C1 segment of cervical spinal cord (tissue), 14 donors: Measurements from ENCODE around the gene SGPP1.
"Not testable (repeated sequence)": the region's sequence is repeated elsewhere in the genome, so short reads cannot be mapped to it uniquely, and the experiment has no call there.

Experiments
- DNase-seq, 14 donors: peaks; one replicate each; lab custom pipeline; 2025; lab: John Stamatoyannopoulos, UW

SGPP1 gene

DNA sequence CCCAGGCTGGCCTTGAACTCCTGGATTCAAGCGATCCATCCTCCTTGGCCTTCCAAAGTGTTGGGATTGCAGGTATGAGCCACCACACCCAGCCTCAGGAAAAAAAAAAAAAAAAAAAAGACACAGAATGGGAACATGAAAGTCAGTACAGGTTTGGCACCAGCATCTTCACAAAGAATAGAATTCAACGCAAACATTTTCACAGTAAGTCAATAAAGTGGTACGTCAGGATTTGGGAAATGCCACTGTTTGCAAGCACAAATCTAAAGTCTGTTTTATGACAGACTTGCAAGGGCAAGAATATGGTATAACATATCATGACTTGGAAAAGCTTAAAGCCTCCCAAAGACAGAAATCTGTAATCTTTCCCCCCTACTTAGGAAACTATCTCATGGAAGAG, 51.2 kb downstream of the SGPP1 start:
- DNase-seq = no peak

DNA sequence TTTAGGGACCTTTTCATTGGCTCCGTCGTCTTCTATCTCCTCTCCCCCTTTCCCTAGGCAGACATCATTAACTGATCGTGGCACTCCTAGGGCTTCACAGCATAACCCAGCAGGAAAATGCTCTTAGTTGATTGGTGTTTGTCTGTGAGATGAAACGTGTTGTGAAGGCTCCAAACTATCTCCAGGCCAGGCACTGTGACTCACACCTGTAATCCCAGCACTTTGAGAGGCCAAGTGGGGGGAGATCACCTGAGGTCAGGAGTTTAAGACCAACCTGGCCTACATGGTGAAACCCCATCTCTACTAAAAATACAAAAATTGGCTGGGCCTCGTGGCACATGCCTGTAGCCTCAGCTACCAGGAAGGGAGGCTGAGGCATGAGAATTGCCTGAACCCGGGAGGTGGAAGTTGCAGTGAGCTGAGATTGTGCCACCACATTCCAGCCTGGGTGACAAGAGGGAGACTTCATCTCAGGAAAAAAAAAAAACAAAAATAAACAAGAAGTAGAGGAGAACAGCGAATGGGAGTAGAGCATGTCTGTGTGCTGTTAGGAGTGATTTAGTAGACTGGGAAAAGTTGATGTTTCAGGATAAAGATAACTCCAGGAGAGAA, 53.9 kb downstream of the SGPP1 start:
- DNase-seq = no peak

DNA sequence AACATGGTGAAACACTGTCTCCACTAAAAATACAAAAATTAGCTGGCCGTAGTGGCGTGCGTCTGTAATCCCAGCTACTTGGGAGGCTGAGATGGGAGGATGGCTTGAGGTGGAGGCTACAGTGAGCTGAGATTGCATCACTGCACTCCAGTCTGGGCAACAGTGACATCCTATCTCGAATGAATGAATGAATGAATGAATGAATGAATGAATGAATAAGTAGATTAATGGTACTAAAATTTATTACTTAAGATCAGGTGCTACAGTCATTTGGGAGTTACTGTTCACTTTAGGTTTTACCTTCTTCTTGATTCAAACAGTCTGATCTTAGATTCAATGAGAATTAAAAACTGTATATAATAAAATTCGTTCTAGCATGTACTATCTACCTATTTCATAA, 54.6 kb downstream of the SGPP1 start:
- no peak for DNase-seq

DNA sequence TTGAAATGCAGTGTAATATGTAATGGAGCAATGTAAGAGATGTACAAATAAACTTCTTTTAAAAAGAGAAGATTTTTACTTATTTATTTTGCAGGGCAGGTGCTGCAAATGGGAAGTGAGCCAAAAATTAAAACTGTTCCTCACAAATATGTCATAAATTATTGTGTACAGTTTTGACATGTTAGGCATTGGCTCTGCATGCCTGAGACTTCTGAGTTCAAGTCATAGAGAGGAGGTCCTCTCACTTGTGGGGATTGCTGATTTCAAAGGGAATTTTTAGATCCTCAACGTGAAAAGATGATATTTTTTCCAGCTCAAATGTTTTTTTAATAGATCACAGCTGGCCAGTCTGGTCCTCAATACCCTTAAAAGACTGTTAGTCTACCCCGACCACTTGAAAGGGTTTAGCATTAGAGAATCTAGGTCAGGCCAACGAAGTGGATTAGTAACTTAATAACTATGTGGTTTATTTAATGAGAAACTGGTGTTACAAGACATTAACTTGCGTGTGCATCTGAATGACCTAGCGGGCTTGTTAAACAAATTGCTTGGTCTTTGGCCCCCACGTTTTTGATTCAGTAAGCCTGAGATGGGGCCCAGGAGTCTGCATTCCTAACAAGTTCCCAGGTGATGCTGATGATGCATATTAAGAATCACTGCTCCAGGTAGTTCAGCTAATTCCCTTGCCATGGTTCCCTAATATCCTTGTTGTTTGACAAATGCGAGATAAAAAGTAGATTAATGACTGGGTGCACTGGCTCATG, 55.3 kb downstream of the SGPP1 start:
- DNase-seq = no peak

DNA sequence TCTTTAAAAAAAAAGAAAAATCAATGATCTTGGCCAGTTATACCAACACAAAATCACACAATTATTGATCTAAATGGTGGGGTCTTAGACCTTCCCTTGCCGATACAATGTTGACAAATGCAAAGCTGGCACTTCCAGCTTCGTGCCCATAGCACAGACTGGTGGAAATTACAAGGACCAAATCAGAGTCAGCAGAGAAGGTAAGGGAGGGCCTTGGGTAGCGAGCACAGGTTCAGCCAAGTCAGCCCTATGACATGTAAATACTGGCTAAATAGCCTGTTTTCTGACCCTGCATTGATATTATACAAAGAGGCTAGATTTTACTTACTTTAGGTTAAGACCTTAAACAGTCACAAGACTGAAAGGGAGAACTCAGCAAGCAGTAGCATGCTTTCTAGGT, 55.9 kb downstream of the SGPP1 start:
- no peak for DNase-seq

DNA sequence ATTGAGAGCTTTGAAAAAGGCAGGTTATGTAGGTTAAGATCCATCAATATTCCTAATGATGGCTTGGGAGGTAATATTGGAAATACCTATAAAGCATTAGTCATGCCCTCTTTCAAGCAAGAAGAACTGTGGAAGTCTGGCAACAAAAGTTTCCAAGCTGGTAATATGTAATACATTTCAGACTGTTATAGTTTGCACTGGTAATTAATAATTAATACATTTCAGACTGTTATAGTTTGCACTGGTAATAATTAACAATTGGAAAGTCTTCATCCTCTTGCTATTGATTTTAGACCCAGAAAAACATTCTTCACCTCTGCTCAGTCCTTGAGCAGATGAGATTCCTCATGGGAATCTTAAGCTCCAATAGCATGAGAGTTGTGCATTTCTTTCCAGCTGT, 57.2 kb downstream of the SGPP1 start:
- DNase-seq = no peak

DNA sequence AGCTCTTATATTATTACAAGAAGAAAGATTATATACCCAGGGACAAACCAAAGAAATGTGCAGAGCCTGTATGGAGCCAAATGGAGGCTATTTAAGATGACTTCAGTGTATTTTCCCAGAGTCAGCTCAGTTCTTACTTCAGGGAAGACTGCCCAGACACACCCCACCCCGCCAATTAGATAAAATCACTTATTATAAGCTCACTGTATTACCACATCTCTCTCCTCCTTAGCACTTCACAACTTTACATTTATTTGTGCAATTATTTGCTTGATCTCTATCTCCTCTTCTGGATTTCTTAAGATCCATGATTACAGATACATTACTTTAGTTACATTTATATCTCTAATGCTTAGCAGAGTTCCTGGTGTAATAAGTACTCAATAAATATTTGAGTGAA, 61.5 kb downstream of the SGPP1 start:
- DNase-seq = no peak

DNA sequence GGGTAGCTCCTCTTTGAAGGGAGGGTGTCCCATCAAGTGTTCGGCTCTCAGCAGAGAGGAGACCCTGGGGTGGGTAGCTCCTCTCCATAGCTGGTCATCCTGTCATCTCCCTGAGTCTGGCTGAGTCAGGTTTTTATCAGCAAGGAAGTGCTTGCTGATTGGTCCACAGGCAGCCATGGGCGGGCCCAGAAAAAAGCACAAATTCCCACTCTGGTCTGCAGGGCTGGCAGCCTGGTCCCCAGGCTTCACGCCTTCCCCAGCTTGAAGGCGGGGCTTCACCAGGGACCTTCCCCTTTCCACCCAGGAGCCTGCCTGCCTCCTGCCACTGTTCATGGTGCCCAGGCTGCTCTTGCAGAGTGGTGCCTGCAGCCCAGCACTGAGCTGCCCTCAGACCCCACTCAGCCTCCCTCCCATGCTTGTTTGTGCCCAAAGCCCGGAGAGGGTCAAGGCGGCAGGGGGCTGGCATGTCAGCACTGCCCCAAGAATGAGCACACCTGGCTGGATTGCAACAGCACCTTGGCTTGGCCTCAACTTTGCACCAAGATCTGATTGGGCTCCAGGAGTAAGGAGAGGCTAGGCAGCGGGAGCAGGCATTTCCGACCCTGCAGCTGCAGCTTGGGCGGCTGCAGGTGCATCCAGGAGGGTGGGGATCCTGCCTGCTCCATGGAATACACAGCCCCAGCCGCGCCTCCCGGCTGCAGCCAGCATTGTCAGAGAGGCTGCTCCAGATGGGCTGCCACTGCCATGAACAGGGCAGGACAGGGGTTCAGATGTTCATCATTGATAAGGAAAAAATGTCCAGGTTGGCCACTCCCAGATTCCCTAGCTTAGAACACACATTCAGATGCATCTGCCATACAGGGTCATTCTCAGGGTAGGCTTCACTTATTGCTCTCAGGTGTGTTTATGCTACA, 64.2 kb downstream of the SGPP1 start:
- no peak for DNase-seq

DNA sequence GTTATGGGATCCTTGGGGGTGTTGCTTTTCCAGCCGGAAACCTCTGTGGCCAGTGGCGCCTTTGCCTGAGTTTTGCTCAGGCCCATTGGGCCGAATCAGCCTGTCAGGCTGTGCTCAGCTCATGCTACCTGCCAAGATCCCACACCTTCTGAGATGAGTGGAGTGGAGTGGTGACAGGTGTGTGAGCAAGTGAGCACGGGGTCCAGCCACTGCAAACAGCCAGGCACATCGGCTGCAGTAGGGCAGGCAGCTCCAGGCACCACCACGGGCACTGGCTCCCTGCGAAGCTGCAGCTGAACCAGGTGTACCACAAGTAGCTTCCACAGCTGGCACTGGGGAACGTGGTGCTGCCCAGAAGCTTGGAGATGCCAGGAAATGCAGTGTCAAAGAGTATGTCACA, 65.1 kb downstream of the SGPP1 start:
- no peak for DNase-seq

DNA sequence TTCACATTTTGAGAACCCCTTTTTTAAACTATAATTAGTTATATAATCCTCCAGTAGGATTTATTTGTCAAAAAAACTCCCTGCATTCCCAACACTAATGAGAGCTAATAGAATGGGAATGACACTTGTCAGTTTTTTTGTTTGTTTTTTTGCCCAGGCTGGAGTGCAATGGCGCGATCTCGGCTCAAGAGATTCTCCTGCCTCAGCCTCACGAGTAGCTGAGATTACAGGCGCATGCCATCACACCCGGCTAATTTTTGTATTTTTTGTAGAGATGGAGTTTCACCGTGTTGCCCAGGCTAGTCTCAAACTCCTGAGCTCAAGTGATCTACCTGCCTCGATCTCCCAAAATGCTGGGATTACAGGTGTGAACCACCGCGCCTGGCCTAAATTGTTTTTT, 66.0 kb downstream of the SGPP1 start:
- DNase-seq = not testable (repeated sequence)

DNA sequence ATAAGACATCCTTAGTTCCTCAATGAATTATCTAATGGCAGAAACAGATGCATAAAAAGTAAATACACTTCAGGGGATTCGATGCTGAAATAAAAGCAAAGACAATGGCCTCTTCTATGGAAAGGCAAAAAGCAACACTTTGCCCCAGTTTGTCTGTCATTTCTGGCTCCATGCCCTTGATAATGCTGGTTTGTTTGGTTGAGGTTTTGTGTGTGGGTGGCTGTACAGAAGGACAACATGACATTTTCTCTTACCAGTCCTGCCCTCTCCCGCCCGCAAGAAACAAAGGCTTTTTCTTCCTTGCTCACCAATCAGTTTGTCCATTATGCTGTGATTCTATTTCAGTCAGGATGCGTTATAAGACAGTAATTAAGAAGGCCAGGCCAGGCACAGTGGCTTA, 68.1 kb downstream of the SGPP1 start:
- DNase-seq = peak in 10 of 14 donors; percentile 10 to 62 (median 32)

DNA sequence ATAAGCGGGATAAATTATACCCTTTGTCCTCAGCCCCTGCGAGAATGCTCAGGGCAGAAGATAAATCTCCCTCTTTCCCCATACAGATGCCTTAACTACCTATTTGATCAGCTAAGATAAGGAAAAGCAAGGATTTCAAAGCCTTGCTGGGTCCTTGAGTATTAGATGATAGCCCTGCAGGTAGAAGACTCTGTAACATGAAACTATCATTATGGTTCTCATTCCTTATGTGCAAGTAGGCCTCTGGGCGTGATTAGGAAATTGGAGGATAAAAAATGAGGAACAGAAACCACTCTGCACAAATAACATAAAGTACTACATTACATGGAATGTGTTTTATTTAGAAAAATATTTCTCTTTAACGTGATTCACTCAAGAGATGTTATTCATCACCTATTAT, 71.7 kb downstream of the SGPP1 start:
- no peak for DNase-seq

DNA sequence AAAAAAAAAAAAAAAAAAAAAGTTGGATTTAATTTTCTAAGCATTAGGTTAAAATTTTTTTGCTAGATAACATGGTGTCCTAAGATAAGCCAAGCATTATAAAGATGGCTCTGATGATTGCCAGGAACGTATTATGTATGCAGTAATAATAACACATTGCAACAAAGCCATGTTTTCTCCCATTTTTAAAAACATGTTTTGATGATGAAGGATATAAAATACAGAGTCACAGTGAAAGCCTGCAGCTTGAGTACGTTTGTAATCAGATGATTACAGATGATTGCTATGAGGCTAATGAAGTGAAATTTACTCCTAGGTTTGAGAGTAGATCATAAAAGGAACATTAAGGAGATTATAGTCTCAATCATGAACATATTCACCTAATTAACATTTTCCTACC, 72.9 kb downstream of the SGPP1 start:
- DNase-seq = no peak

DNA sequence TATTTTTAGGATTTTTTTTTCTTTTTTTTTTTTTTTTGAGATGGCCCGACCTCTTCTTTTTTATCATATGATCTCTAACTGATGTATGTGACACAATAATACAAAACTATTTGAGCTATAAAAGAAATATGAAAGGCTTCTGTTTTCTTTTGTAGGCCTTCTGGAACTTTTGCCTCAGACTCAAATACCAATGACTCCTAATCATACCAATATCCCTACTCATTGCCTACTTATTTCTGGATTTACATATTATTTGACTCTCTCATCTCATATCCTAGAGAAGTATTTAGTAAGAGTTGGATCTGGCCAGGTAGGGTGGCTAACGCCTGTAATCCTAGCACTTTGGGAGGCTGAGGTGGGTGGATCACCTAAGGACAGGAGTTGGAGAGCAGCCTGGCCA, 73.5 kb downstream of the SGPP1 start:
- DNase-seq = no peak

DNA sequence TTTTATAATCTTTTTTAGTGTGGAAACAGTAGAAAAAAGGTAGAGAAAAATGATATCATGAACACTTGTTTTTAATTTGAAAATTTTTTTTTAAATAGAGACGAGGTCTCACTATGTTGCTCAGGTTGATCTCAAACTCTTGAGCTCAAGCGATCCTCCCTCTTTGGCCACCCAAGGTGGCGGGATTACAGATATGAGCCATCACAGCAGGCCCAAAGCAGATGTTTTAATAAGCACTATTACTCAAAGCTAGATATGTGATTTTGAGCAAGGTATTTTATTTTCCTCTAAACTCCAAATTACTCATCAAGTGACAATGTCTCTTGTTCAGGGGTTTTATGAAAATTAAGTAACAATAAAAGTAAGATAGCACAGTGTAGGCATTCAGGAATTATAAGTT, 75.5 kb downstream of the SGPP1 start:
- no peak for DNase-seq

DNA sequence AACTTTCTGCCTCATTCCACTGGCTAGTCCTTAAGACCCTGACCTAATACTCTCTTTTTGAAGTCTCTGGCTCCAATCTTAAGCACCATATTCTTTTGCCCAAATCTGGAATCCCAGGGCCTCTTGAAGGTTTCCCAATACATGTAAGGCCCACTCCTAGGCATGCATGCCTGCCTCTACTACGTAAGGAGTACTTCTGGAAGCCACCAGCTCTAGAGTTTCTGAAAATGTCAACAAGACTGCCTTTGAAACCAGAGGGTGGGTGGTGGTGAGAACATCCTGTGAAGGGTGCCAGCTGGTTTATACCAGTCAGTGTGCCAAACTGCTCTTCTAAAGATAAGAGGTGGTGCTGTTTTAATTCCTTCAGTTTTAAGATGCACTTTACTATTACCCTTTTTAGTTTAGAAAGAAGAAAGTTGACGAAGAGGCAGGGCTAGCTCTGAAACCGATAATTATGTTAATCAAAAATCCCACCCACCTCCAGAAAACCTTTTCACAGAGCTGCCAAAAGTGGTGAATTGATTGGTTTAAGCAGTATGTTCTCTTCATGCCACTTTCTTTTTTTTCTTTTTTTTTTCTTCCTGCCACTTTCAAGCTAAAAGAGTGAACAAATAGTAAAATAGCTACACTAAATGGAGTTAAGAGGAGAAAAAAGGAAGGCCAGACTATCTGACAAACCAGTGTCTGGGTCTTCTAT, 77.5 kb downstream of the SGPP1 start:
- no peak for DNase-seq

DNA sequence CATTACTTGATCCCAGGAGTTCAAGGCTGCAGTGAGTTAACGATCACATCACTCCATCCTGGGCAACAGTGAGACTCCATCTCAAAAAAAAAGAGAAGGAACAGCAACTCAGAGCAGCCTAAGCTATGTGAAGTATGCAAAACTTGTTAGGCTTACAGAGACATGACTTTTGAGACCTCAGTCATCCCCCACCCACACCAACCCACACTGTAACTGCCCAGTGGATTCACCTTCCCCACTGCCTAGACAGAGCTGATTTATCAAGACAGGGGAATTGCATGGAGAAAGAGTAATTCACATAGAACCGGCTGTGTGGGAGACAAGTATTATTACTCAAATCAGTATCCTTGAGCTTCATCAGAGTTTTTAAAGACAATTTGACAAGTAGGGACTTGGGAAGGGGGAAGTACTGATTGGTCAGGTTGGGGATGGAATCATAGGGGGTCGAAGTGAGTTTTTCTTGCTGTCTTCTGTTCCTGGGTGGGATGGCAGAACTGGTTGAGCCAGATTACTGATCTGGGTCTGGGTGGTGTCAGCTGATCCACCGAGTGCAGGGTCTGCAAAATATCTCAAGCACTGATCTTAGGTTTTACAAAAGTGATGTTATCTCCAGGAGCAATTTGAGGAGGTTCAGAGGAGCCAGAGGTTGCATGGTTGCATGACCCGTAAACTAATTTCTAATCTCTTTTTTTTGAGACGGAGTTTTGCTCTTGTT, 80.0 kb downstream of the SGPP1 start:
- DNase-seq = no peak

DNA sequence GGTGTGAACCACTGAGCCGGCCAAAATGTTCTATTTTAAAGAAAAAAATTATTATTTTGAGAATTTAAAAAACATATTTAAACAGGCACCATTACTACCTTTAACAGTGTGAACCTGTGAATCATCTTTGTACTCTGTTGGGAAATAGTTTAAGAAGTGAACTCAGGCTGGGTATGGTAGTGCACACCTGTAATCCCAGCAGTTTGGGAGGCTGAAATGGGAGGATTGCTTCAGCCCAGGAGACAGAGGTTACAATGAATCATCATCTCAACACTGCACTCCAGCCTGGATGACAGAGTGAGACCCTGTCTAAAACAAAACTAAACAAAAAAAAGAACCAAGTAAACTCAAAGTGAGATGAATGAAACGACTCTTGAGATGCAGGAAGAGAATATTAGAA, 83.1 kb downstream of the SGPP1 start:
- no peak for DNase-seq

DNA sequence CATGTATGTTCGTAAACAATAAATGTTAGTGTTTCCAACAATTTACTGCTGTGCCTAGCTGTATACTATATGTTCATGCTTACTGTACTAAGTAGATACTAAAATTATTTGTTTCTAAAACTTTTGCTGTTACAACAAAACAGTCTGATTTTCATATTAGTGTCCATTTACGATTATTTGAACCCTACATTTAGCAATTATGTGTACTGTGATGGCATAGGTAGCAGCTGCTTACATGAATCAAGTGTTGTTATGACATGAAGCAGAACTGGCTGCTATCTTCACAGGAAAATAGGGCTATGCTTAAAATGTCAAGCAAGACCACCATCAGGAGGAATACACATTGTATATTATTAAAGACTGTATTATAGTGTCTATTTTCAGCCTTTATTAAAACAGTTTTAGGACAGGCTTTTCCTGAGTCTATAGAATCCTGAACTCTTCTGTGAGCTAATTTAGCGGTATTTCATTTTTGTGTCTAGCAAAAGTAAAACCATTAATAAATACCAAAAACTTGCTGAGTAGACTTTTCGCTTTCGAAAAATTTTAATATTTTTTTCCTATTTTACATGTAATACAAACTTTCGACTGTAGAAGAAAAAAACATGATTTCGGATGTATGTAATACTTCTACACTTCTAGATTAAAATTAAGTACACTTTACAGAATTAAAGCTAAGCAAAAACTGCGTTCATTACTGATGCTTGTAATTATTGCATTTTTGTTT, 85.0 kb downstream of the SGPP1 start:
- no peak for DNase-seq

DNA sequence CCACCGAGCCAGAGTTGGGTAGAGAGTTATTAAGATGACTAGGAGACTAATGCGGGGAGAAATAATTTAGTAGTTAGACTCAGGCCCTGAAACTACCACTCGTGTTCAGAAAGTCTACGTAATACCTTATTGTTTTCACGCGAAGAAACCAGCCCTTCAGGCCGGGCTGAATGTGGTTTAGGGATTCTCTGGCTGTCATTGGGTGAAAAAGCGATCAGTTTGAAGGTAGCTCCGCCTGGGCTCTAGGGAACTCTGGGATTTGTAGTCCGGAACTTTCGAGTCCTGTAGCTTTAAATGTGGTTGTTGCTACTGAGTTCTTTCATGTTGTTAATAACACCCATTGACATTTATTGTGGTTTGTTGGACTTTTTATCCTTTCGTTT, 85.6 kb downstream of the SGPP1 start:
- DNase-seq = peak in 12 of 14 donors; percentile 87 to 99 (median 94)
